ENCODE results near the gene CNPY3. TPM values are rescaled to one million over a fixed set of nuclear protein-coding genes. Genes with fewer than 3 reads are reported as not detected.

Gene CNPY3
- total RNA-seq, 4 donors from 2014 or later: 27.8 to 101 (median 47.9) TPM

DNA sequence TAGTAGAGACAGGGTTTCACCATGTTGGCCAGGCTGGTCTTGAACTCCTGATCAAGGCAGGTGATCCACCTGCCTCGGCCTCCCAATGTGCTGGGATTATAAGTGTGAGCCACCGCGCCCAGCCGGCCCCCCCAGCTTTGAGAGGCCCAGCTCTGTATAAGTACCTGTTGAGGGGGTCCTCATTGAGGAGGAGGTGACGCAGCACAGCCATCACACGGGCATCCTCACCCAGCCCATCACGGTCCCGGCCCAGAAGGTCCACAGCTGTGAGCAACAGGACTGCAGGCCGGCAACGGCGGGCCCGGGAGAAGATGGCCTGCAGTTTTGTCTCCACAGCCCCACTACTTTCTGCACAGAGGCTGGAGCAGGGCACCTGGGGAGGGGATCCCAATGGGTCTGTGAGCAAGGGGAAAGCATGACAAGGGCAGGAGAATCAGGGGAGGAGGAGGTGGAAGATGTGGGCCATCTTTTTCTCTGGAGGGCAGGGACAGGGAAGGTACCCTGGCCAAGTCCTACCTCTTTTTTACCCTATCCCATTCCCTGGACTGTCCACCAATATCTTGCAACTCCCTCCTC lies 38.9 kb downstream of the CNPY3 start:
- H3K36me3 ChIP-seq: peaks cover 0 to 54% (median 0%) of the 10 kb centered on the region in 3 donors

DNA sequence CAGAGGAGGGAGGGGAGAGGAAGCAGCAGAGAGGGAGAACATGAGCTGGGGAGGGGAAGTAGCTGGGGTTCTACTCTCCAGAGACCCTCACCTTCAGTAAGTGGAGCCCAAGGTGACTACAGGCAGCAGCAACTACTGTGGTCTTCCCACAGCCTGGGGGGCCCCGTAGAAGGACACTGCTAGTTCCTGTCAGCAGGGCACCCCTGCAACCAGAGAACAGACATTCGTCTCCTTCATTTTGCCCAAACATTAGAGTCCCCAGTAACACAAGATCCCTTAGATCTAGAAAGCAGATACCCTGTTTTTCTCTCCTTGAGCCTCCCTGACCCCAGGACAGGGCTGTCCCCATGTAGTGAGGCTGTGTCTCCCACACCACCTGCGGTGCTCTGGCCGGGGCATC lies 39.5 kb downstream of the CNPY3 start:
- Histone ChIP-seq H3K4me3 (no peak overlapping the region), H3K27ac (no peak overlapping the region), H3K9me3 (no peaks in the 10 kb centered on the region), H3K27me3 (no peaks in the 10 kb centered on the region), H3K36me3 (peaks cover 0 to 49% (median 0%) of the 10 kb centered on the region in 3 donors), H3K4me1 (no peaks in the 10 kb centered on the region)
- TF ChIP-seq, protein P1, sequence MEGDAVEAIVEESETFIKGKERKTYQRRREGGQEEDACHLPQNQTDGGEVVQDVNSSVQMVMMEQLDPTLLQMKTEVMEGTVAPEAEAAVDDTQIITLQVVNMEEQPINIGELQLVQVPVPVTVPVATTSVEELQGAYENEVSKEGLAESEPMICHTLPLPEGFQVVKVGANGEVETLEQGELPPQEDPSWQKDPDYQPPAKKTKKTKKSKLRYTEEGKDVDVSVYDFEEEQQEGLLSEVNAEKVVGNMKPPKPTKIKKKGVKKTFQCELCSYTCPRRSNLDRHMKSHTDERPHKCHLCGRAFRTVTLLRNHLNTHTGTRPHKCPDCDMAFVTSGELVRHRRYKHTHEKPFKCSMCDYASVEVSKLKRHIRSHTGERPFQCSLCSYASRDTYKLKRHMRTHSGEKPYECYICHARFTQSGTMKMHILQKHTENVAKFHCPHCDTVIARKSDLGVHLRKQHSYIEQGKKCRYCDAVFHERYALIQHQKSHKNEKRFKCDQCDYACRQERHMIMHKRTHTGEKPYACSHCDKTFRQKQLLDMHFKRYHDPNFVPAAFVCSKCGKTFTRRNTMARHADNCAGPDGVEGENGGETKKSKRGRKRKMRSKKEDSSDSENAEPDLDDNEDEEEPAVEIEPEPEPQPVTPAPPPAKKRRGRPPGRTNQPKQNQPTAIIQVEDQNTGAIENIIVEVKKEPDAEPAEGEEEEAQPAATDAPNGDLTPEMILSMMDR (IDR thresholded peaks at IDR 0.05): no peak
- TF ChIP-seq POLR2A (IDR thresholded peaks at IDR 0.05): no peak
- DNase-seq: no peak

More for the DNA sequence above, 38.9 kb downstream of the CNPY3 start:
- H3K4me3 ChIP-seq: no peak overlapping the region
- DNase-seq: no peak
- H3K9me3 ChIP-seq: no peaks in the 10 kb centered on the region
- no peak for TF ChIP-seq POLR2A (IDR thresholded peaks at IDR 0.05)
- TF ChIP-seq, protein P1 (IDR thresholded peaks at IDR 0.05): no peak
- H3K4me1 ChIP-seq: no peaks in the 10 kb centered on the region
- no peak overlapping the region for H3K27ac ChIP-seq
- H3K27me3 ChIP-seq: no peaks in the 10 kb centered on the region

DNA sequence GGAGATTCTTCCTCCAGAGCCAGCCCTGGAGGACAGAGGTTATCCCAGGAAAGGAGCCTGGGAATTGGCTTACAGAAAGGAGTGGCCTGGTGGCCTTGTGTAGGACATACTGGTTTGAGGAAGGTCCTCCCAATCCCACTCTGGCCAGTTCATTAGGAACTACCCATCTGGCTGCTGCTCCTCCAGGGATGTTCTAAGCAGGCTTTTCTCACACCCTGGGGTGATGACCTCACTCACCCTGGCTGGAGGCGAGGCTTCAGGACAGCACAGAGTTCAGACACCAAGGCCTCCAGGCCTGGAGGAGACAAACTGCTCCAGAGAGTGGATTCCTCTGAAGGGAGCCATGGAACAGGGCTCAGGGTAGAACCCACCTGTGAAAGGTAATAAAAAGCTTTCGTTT lies 40.2 kb downstream of the CNPY3 start:
- Histone ChIP-seq H3K4me3 (no peak overlapping the region), H3K4me1 (no peaks in the 10 kb centered on the region), H3K36me3 (peaks cover 0 to 44% (median 0%) of the 10 kb centered on the region in 3 donors), H3K9me3 (no peaks in the 10 kb centered on the region), H3K27ac (no peak overlapping the region), H3K27me3 (no peaks in the 10 kb centered on the region)
- no peak for DNase-seq
- no peak for TF ChIP-seq POLR2A (IDR thresholded peaks at IDR 0.05)
- TF ChIP-seq, protein P1 (IDR thresholded peaks at IDR 0.05): no peak

DNA sequence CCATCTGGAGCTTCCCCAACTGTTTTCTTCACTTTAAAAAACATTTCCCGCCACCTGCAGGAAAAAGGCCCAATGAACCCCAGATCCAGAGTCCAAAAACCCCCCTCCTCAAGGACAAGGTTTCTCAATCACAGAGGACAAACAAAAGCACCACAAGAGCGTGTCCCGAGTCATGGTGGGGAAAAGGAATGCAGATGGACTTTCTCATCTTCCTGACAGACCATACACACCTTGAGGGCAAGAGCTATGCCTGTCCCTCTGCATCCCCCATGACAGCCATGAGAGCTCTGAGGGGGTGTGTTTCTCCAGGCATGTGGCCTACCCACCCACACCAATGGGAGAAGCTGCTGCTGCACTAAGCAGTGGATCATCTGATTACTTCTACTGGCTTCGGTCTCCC lies 40.7 kb downstream of the CNPY3 start:
- Histone ChIP-seq H3K36me3 (peaks cover 0 to 39% (median 0%) of the 10 kb centered on the region in 3 donors), H3K4me1 (no peaks in the 10 kb centered on the region), H3K9me3 (no peaks in the 10 kb centered on the region), H3K27ac (no peak overlapping the region), H3K27me3 (no peaks in the 10 kb centered on the region), H3K4me3 (no peak overlapping the region)
- TF ChIP-seq POLR2A (IDR thresholded peaks at IDR 0.05): no peak
- TF ChIP-seq, protein P1 (IDR thresholded peaks at IDR 0.05): no peak
- no peak for DNase-seq

DNA sequence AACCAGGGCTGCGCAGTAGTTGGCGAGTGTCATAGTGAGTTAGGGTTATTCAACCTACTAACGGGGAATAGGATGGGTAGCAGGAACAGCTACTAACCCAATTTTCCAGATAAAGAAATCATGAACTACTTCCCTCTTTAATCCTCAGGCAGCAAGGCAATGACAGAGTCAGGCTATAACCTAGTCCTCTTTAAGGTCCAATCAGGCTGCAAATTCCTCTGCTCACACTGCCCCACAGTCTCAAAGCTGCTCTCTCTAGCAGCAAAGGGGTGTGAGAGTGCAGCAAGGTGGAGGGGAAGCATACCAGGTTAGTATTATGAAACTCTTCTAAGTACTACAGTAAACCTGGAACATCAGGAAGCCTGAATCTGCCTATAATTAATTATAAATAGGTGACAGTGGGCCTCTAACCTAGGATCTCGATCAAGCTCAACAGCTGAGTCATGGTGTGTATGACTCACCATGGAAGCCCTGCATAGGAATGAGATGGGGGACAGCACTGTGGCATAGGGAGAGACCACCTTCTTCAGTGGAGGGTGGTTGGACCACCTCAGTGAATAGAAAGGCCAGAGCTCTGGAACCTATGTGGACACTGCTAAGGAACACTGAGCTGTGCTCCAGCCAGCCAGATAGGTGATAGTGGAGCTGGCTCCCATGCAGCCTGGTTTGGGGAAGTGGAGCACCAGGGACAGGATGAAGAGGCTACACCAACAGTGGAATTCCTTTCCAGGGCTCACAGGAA lies 41.8 kb downstream of the CNPY3 start:
- Histone ChIP-seq H3K36me3 (peaks cover 0 to 28% (median 0%) of the 10 kb centered on the region in 3 donors), H3K4me1 (no peaks in the 10 kb centered on the region), H3K9me3 (no peaks in the 10 kb centered on the region), H3K27me3 (no peaks in the 10 kb centered on the region), H3K27ac (no peak overlapping the region), H3K4me3 (no peak overlapping the region)
- TF ChIP-seq POLR2A (IDR thresholded peaks at IDR 0.05): no peak
- TF ChIP-seq, protein P1 (IDR thresholded peaks at IDR 0.05): no peak
- DNase-seq: no peak

Data from Peyer's patch (tissue), 4 donors.